GM12878 (cell line): Measurements from ENCODE around the gene RHEB.

Source experiments
- BHLHE40 ChIP-seq, 2 experiments: fragments of 450-650 bp in 1 of 2; IDR thresholded peaks; 2 replicates each; pipeline ENCODE4 v1.6.1; 2011 to 2017; ENCODE audit warnings: low read depth in 2 of 2, borderline replicate concordance in 1 of 2, improper control_type of control experiment in 1 of 2, low read length in 1 of 2, mild to moderate bottlenecking in 1 of 2
- EZH2 ChIP-seq: IDR thresholded peaks from 2 replicates; pipeline ENCODE4 v1.6.1; 2012; ENCODE audit warnings: low read depth, mild to moderate bottlenecking, control low read depth, inconsistent platforms, low read length, borderline replicate concordance; ENCODE audit not compliant: control insufficient read depth
- JUND ChIP-seq: IDR thresholded peaks from 2 replicates; pipeline ENCODE4 v1.6.1; 2012; ENCODE audit warnings: low read depth, mild to moderate bottlenecking, low read length, improper control_type of control experiment, moderate library complexity
- REST ChIP-seq: IDR thresholded peaks from 2 replicates; pipeline ENCODE4 v1.6.1; 2012; ENCODE audit warnings: mild to moderate bottlenecking, low read depth, low read length
- TARDBP ChIP-seq: IDR thresholded peaks from 2 replicates; pipeline ENCODE4 v1.6.1; 2016; ENCODE audit warnings: borderline replicate concordance
- TF ChIP-seq, protein P1 (sequence below), 3 experiments: IDR thresholded peaks in 2 of 3; conservative IDR thresholded peaks in 1 of 3; 2 replicates each; pipeline ENCODE4 v1.5.1; 2011; ENCODE audit warnings: low read depth in 3 of 3, low read length in 3 of 3, mild to moderate bottlenecking in 3 of 3, control low read depth in 2 of 3, moderate library complexity in 2 of 3, inconsistent platforms in 1 of 3, mixed read lengths in 1 of 3; ENCODE audit not compliant: control insufficient read depth in 2 of 3, insufficient read depth in 1 of 3; ENCODE audit errors: extremely low read depth in 1 of 3
- TF ChIP-seq, protein P2 (sequence below): fragments of 450-650 bp; IDR thresholded peaks from 2 replicates; pipeline ENCODE4 v1.6.1; 2017; ENCODE audit warnings: low read depth, mild to moderate bottlenecking, moderate library complexity
- TF ChIP-seq, protein P3 (sequence below): fragments of 450-650 bp; IDR thresholded peaks from 2 replicates; pipeline ENCODE4 v1.6.1; 2014; ENCODE audit warnings: mild to moderate bottlenecking

DNA sequence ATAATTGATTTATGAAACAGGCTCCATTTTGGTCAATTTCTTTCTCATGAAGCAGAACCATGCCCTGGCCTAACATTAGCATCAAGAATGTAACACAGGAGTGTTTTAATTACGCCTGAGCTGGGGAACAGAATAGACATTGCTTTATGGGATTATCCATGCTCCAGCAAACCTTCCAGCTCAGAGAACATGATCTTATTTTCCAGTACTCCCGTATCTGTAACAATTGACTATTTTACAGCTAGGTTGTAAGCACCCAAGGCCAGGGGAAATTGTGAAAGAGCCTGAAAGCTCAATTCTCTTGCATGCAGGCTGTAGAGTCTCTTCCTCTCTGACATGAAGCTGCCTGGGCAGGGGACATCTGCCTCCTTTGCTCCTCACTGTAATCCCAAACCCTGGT lies 49.0 kb downstream of the RHEB start:
- TF ChIP-seq BHLHE40 (IDR thresholded peaks at IDR 0.05; ENCODE audit: borderline replicate concordance in 1 of 2, low read depth in 2 of 2, low read length in 1 of 2) = no peak
- TF ChIP-seq EZH2 = no peak
- no peak for TF ChIP-seq REST
- TF ChIP-seq, protein P1, sequence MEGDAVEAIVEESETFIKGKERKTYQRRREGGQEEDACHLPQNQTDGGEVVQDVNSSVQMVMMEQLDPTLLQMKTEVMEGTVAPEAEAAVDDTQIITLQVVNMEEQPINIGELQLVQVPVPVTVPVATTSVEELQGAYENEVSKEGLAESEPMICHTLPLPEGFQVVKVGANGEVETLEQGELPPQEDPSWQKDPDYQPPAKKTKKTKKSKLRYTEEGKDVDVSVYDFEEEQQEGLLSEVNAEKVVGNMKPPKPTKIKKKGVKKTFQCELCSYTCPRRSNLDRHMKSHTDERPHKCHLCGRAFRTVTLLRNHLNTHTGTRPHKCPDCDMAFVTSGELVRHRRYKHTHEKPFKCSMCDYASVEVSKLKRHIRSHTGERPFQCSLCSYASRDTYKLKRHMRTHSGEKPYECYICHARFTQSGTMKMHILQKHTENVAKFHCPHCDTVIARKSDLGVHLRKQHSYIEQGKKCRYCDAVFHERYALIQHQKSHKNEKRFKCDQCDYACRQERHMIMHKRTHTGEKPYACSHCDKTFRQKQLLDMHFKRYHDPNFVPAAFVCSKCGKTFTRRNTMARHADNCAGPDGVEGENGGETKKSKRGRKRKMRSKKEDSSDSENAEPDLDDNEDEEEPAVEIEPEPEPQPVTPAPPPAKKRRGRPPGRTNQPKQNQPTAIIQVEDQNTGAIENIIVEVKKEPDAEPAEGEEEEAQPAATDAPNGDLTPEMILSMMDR (IDR thresholded peaks at IDR 0.05 in 2 of 3, conservative IDR thresholded peaks at IDR 0.05 in 1 of 3; ENCODE audit: control insufficient read depth in 2 of 3, extremely low read depth in 1 of 3, insufficient read depth in 1 of 3, low read depth in 3 of 3, low read length in 3 of 3) = no peak
- no peak for TF ChIP-seq TARDBP
- no peak for TF ChIP-seq JUND
- TF ChIP-seq, protein P2, sequence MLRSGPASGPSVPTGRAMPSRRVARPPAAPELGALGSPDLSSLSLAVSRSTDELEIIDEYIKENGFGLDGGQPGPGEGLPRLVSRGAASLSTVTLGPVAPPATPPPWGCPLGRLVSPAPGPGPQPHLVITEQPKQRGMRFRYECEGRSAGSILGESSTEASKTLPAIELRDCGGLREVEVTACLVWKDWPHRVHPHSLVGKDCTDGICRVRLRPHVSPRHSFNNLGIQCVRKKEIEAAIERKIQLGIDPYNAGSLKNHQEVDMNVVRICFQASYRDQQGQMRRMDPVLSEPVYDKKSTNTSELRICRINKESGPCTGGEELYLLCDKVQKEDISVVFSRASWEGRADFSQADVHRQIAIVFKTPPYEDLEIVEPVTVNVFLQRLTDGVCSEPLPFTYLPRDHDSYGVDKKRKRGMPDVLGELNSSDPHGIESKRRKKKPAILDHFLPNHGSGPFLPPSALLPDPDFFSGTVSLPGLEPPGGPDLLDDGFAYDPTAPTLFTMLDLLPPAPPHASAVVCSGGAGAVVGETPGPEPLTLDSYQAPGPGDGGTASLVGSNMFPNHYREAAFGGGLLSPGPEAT = no peak
- TF ChIP-seq, protein P3, sequence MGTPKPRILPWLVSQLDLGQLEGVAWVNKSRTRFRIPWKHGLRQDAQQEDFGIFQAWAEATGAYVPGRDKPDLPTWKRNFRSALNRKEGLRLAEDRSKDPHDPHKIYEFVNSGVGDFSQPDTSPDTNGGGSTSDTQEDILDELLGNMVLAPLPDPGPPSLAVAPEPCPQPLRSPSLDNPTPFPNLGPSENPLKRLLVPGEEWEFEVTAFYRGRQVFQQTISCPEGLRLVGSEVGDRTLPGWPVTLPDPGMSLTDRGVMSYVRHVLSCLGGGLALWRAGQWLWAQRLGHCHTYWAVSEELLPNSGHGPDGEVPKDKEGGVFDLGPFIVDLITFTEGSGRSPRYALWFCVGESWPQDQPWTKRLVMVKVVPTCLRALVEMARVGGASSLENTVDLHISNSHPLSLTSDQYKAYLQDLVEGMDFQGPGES = no peak
